Naive thymus-derived CD8-positive, alpha-beta T cell (primary cell): ENCODE measurements around the gene NCCRP1. TPM values are rescaled to one million over a fixed set of nuclear protein-coding genes. Genes with fewer than 3 reads are reported as not detected.

Source experiments
- ATAC-seq, 2 donors: fragments of 150-1000 bp; cut with Tn5 transposase in 1 of 2; sonication (Bioruptor Pico), chemical (Tn5 transposase) in 1 of 2; 1 replicate in 1 of 2; 2 replicates in 1 of 2; pipeline ENCODE4 v1.10.0; 2021; ENCODE audit warnings: mild to moderate bottlenecking in 2 of 2, moderate library complexity in 2 of 2
- POLR2A ChIA-PET: fragments of 350-600 bp; sonication (Branson Sonifier 250); formaldehyde crosslinking; loops from one replicate; lab custom pipeline; 2021; ENCODE audit warnings: antibody characterized with exemption; lab: Charles Lee
- DNase-seq, 10 donors: peaks; one replicate each; pipeline versions ENCODE4 v3.0.0 to v3.0.0-alpha.2; 2020 to 2022
- H3K27ac Mint-ChIP-seq, 10 donors: one replicate each; pipeline ENCODE4 v1.8.0; 2020 to 2022; ENCODE audit warnings: mild to moderate bottlenecking in 10 of 10, mixed read lengths in 10 of 10, moderate library complexity in 4 of 10, inconsistent platforms in 1 of 10
- H3K27me3 Mint-ChIP-seq, 5 donors: one replicate each; pipeline ENCODE4 v1.8.0; 2021 to 2022; ENCODE audit warnings: mixed read lengths in 5 of 5
- H3K36me3 Mint-ChIP-seq, 3 donors: one replicate each; pipeline ENCODE4 v1.8.0; 2020 to 2022; ENCODE audit warnings: mixed read lengths in 3 of 3, mild to moderate bottlenecking in 2 of 3, inconsistent platforms in 1 of 3
- H3K4me1 Mint-ChIP-seq, 4 donors: one replicate each; pipeline ENCODE4 v1.8.0; 2021 to 2022; ENCODE audit warnings: mixed read lengths in 4 of 4
- H3K4me3 Mint-ChIP-seq, 10 donors: one replicate each; pipeline ENCODE4 v1.8.0; 2020 to 2022; ENCODE audit warnings: mild to moderate bottlenecking in 10 of 10, mixed read lengths in 10 of 10, moderate library complexity in 6 of 10, inconsistent platforms in 1 of 10
- H3K9me3 Mint-ChIP-seq, 9 donors: one replicate each; pipeline ENCODE4 v1.8.0; 2020 to 2022; ENCODE audit warnings: mixed read lengths in 9 of 9, mild to moderate bottlenecking in 3 of 9, inconsistent platforms in 1 of 9, moderate library complexity in 1 of 9
- polyA plus RNA-seq, 3 donors: library from polyadenylated mRNA; unstranded; fragments of 300-500 nt; fragmentation: Illumina TruSeq; gene quantifications; one replicate each; pipeline ENCODE4 v1.2.3, GENCODE V29; 2021
- total RNA-seq, 8 experiments: library from RNA in 2 of 8; stranded (reverse) in 2 of 8; gene quantifications; one replicate each; pipeline ENCODE4 v1.2.3 and lab custom pipeline; 2021 to 2026

The NCCRP1 gene
- total and polyA plus RNA-seq, 5 experiments from 2014 or later = not detected

DNA sequence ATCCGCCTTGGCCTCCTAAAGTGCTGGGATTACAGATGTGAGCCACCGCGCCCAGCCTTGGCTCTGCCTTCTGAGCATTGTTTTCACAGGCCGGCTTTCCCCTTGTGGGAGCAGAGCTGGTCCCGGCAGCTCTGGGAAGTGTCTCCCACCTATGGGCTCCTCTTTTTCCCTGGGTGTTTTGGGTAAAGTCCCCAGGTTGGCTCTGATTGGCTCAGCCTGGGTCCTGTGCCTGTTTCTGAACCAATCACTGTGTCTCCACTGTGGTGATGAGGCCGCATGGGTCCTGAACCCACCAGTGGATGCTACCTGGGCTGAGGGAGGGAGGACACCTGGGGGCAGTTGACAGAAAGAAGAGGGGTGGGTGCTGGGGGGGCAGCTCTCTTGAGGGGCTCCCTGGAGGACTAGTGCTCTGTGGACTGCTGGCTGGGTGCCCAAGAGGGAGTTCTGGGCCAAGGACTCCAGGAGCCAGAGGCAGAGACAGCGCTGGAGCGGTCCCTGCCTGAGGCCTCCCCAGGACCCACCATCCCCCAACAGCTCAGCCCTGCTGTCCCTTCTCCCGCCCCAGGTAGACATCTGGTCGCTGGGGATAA lies 19.6 kb upstream of the NCCRP1 start:
- DNase-seq (no peak), ATAC-seq (no peak)
- POLR2A ChIA-PET = no interaction called here
- Mint-ChIP-seq H3K27me3 (no peaks in the 10 kb centered on the region), H3K4me3 (no peak overlapping the region), H3K4me1 (no peaks in the 10 kb centered on the region), H3K27ac (no peak overlapping the region), H3K36me3 (peaks cover 0 to 22% (median 0%) of the 10 kb centered on the region in 3 donors), H3K9me3 (no peaks in the 10 kb centered on the region)

DNA sequence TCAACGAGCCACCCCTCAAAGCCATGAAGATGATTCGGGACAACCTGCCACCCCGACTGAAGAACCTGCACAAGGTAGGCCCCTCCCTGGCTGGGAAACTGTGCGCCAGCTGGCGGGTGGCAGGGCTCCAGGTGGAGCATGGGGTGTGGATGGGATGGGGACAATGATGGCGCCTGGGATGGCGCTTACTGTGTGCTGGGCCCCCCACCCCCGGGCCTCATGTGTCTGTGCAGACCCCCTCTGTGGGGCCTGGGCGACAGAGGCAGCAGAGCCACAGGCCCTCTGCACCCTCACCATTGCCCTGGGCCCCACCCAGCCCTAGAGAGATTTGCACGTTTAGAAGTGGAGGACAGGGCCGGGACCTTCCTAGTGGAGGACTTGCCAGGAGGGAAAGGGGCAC lies 19.0 kb upstream of the NCCRP1 start:
- peaks cover 0 to 22% (median 0%) of the 10 kb centered on the region in 3 donors for H3K36me3 Mint-ChIP-seq
- DNase-seq = no peak
- no peaks in the 10 kb centered on the region for H3K9me3 Mint-ChIP-seq
- POLR2A ChIA-PET = no interaction called here
- H3K27me3 Mint-ChIP-seq = no peaks in the 10 kb centered on the region
- no peak for ATAC-seq
- H3K27ac Mint-ChIP-seq = peak overlapping the region in 1 of 10 donors; percentile 33
- H3K4me1 Mint-ChIP-seq = no peaks in the 10 kb centered on the region
- no peak overlapping the region for H3K4me3 Mint-ChIP-seq

DNA sequence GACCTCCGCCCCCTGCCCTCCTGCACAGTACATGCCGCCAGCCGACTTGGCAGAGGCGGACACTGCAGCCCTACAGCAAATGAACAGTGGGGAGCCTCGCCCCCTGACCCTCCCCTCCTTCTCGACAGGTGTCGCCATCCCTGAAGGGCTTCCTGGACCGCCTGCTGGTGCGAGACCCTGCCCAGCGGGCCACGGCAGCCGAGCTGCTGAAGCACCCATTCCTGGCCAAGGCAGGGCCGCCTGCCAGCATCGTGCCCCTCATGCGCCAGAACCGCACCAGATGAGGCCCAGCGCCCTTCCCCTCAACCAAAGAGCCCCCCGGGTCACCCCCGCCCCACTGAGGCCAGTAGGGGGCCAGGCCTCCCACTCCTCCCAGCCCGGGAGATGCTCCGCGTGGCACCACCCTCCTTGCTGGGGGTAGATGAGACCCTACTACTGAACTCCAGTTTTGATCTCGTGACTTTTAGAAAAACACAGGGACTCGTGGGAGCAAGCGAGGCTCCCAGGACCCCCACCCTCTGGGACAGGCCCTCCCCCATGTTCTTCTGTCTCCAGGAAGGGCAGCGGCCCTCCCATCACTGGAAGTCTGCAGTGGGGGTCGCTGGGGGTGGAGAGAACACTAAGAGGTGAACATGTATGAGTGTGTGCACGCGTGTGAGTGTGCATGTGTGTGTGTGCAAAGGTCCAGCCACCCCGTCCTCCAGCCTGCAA lies 18.3 kb upstream of the NCCRP1 start:
- ATAC-seq (no peak), DNase-seq (no peak)
- H3K36me3 Mint-ChIP-seq = peaks cover 0 to 22% (median 0%) of the 10 kb centered on the region in 3 donors
- H3K4me1 Mint-ChIP-seq = no peaks in the 10 kb centered on the region
- no peak overlapping the region for H3K4me3 Mint-ChIP-seq
- H3K27me3 Mint-ChIP-seq = no peaks in the 10 kb centered on the region
- H3K27ac Mint-ChIP-seq = no peak overlapping the region
- POLR2A ChIA-PET = no interaction called here
- no peaks in the 10 kb centered on the region for H3K9me3 Mint-ChIP-seq

DNA sequence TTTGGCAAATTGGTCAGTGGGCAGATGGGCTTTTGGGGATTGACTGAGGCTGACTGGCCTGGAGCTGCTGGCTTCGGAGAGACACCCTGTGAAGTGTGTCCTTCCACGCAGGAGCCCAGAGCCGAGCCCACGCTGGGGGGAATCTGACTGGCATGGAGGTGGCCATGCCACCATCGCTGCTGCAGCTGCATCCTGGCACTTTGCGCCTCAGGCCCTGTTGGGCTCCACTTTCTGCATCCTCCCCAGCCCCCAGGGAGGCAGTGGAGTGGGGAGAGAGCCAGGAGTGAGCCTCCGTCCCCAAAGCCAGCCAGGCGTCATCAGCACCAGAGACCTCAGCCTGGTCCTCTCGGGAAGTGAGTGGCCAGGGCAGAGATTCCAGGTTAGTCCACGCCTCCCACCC lies 17.0 kb upstream of the NCCRP1 start:
- H3K27me3 Mint-ChIP-seq = no peaks in the 10 kb centered on the region
- H3K4me3 Mint-ChIP-seq = no peak overlapping the region
- ATAC-seq (no peak), DNase-seq (no peak)
- POLR2A ChIA-PET = no interaction called here
- H3K36me3 Mint-ChIP-seq = peaks cover 0 to 22% (median 0%) of the 10 kb centered on the region in 3 donors
- H3K9me3 Mint-ChIP-seq = no peaks in the 10 kb centered on the region
- H3K27ac Mint-ChIP-seq = no peak overlapping the region
- H3K4me1 Mint-ChIP-seq = no peaks in the 10 kb centered on the region

DNA sequence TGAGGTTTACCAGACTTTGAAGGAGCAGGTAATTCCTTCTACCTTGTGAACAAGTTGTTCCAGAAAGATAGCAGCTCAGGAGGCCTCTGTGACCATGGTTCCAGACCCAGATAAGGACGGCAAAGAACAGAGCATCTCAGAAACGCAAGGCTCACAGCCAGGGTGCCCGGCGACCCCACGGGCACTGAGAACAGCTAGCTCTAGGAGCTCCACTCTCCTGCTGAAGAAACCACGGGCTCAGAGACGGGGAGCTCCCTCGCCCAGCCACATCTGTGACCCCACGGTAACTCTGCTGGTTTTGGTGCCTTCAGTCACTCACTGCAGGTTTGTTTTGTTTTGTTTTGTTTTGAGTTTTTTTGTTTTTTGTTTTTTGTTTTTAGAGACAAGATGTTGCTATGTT lies 16.0 kb upstream of the NCCRP1 start:
- POLR2A ChIA-PET = no interaction called here
- Mint-ChIP-seq H3K4me3 (no peak overlapping the region), H3K27ac (peak overlapping the region in 1 of 10 donors; percentile 40), H3K36me3 (peaks cover 0 to 20% (median 0%) of the 10 kb centered on the region in 3 donors), H3K27me3 (no peaks in the 10 kb centered on the region), H3K9me3 (no peaks in the 10 kb centered on the region), H3K4me1 (no peaks in the 10 kb centered on the region)
- DNase-seq (no peak), ATAC-seq (no peak)

DNA sequence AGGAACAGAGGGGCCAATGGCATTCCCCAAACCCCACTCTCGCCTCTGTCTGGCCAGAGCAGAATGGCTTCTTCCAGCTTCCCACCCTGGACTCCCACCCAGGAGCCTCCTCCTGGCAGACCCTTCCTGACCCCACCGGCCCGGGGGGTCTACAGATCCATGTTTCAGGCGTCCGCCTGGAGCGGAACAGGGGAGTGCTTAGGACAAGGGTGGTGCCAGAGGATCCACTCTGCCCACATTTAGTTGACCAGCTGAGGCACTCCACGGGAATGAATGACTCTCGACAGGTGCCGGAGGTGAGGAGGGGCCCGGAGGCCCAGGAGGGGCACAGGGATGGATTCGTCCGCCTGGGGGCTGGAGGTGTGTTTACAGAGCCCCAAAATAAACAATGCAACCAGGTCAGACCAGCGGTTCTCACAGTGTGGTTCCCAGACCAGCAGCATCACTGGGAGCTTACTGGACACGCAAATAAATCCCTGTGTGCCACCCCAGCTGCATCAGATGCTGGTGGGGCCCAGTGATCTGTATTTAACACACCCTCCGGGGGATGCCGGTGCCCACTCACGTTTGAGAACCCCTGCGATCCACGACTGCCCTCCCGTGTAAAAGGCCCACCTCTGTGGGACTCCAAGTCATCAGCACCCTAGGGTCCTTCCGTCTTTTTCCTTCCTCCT lies 15.1 kb upstream of the NCCRP1 start:
- Mint-ChIP-seq H3K27ac (peak overlapping the region in 1 of 10 donors; percentile 18), H3K36me3 (peaks cover 0 to 18% (median 0%) of the 10 kb centered on the region in 3 donors)

DNA sequence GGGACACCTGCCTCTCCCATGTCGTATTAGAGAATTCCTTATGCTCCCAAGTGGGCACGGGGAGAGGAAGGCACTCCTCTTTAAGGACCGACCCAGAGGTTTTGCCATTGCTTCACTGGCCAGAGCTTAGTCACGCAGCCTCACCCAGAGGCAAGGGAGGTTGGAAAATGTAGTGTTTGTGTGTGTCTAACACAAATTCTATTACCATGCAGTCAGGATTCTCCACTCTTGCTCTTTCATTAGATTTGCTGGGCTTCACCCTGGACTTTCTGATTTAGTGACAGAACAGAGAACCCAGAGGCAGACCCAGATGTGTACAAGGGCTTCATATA lies 14.6 kb upstream of the NCCRP1 start:
- POLR2A ChIA-PET = interaction anchor here (0.9 kb wide), 1 partner anchor 310 kb away, joined by 3 read pairs; no protein-coding TSS in a partner anchor
- ATAC-seq (no peak), DNase-seq (no peak)
- Mint-ChIP-seq H3K9me3 (no peaks in the 10 kb centered on the region), H3K4me1 (peaks cover 0 to under 1% (median 0%) of the 10 kb centered on the region in 4 donors), H3K4me3 (no peak overlapping the region), H3K36me3 (peaks cover 0 to 13% (median 0%) of the 10 kb centered on the region in 3 donors), H3K27ac (no peak overlapping the region), H3K27me3 (peaks cover 0 to 2% (median under 1%) of the 10 kb centered on the region in 5 donors)

More for the DNA sequence above, 15.1 kb upstream of the NCCRP1 start:
- DNase-seq = no peak
- H3K4me1 Mint-ChIP-seq = no peaks in the 10 kb centered on the region
- ATAC-seq = no peak
- no peaks in the 10 kb centered on the region for H3K9me3 Mint-ChIP-seq
- POLR2A ChIA-PET = interaction anchor here (0.9 kb wide), 1 partner anchor 311 kb away, joined by 3 read pairs; no protein-coding TSS in a partner anchor
- no peak overlapping the region for H3K4me3 Mint-ChIP-seq
- H3K27me3 Mint-ChIP-seq = no peaks in the 10 kb centered on the region

DNA sequence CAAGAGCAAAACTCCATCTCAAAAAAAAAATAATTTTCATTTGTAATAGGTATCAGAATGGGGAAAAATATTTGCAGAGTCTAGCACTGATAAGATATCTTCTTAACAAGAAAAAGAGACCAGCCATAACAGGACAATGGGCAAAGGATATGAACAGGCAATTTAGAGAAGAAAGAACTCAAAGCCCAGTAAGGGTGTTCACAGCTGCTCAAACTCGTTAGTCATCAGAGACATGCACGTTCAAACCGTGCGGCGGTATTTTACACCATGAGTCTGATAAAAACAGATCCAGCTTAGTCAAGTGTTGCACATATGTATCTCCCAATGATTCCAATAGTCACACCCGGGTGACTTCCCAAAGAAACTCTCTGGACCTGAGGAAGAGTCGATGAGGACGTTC lies 13.7 kb upstream of the NCCRP1 start:
- Mint-ChIP-seq H3K27ac (peak overlapping the region in 1 of 10 donors; percentile 47), H3K36me3 (peaks cover 0 to 10% (median 0%) of the 10 kb centered on the region in 3 donors), H3K4me3 (no peak overlapping the region), H3K9me3 (no peaks in the 10 kb centered on the region), H3K27me3 (peaks cover 0 to 4% (median 4%) of the 10 kb centered on the region in 5 donors), H3K4me1 (peaks cover 0 to 2% (median 0%) of the 10 kb centered on the region in 4 donors)
- POLR2A ChIA-PET = no interaction called here
- DNase-seq (no peak), ATAC-seq (no peak)

DNA sequence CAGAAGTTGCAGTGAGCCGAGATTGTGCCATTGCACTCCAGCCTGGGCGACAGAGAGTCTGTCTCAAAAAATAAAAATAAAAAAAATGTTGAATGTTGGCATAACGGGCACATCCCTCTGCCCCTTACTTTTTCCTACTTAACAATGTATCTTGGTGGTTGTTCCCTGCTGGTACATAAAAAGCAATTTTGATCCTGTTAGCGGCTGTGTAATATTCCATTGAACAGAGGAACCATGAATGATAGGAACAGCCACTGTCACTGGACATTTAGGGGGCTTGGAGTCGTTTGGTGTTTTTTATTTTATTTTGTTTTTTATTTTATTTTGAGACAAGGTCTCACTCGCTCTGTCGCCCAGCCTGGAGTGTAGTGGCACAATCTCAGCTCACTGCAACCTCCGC lies 10.4 kb upstream of the NCCRP1 start:
- Mint-ChIP-seq H3K36me3 (no peaks in the 10 kb centered on the region), H3K9me3 (no peaks in the 10 kb centered on the region), H3K4me1 (peaks cover 0 to 2% (median 0%) of the 10 kb centered on the region in 4 donors), H3K4me3 (no peak overlapping the region), H3K27ac (no peak overlapping the region), H3K27me3 (peaks cover 6 to 23% (median 11%) of the 10 kb centered on the region in 5 donors)
- no peak for ATAC-seq
- POLR2A ChIA-PET = no interaction called here
- no peak for DNase-seq

DNA sequence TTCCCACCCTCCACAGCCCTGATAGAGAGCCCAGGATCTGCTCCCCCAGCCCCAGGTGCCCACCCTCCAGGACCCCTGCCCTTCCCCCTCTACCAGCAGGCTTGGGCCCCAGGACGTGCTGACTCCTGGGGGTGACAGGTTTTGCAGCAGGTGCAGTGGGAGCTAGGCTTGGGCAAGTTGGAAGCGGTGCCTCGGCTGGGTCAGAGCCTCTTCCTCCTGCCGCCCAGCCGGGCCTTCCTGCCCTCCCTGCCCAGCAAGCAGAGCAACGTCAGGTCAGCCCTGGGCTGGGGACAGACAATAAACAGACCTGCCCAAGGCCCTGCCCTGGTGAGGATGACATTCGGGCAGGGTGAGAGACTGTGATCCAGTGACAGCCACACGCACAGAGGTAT lies 9.2 kb upstream of the NCCRP1 start:
- no peaks in the 10 kb centered on the region for H3K36me3 Mint-ChIP-seq
- POLR2A ChIA-PET = no interaction called here
- ATAC-seq (no peak), DNase-seq (no peak)
- H3K9me3 Mint-ChIP-seq = no peaks in the 10 kb centered on the region
- H3K27ac Mint-ChIP-seq = no peak overlapping the region
- peaks cover 0 to 2% (median 0%) of the 10 kb centered on the region in 4 donors for H3K4me1 Mint-ChIP-seq
- no peak overlapping the region for H3K4me3 Mint-ChIP-seq
- H3K27me3 Mint-ChIP-seq = peaks cover 6 to 25% (median 11%) of the 10 kb centered on the region in 5 donors

DNA sequence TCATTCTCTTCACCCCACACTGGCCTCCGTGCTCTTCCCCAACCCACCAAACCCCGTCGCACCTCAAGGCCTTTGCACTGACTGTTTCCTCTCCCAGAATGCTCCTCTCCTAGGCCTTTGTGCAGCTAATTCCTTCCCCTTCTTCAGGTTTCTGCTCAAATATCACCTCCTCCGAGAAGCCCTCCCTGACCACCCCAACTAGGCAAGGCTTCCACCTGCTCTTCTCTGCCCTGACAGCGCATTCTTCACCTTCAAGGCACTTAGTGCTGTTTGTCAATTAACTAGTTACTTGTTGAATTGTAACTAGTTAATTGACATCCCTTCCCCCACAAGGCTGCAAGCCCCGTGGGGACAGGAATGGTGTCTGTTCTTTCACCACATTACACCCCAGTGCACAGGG lies 7.8 kb upstream of the NCCRP1 start:
- no peak for ATAC-seq
- peaks cover 0 to 2% (median 0%) of the 10 kb centered on the region in 4 donors for H3K4me1 Mint-ChIP-seq
- H3K27ac Mint-ChIP-seq = peak overlapping the region in 1 of 10 donors; percentile 49
- peaks cover 9 to 40% (median 15%) of the 10 kb centered on the region in 5 donors for H3K27me3 Mint-ChIP-seq
- no peak for DNase-seq
- H3K9me3 Mint-ChIP-seq = no peaks in the 10 kb centered on the region
- no peak overlapping the region for H3K4me3 Mint-ChIP-seq
- POLR2A ChIA-PET = no interaction called here
- H3K36me3 Mint-ChIP-seq = no peaks in the 10 kb centered on the region

DNA sequence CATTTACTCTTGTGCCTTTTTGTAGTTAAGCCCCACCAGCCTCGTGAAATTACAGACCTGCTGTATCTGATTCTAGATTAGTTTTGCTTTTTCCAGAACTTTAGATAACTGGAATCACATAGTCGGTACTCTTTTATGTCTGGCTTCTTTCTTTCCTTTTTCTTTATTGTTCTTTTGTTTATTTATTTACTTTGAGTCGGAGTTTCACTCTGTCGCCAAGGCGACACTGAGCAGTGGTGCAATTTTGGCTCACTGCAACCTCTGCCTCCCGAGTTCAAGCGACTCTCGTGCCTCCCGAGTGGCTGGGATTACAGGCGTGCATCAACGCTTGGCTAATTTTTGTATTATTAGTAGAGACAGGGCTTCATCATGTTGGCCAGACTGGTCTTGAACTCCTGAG lies 6.0 kb upstream of the NCCRP1 start:
- DNase-seq = no peak
- H3K4me3 Mint-ChIP-seq = no peak overlapping the region
- POLR2A ChIA-PET = no interaction called here
- no peak overlapping the region for H3K27ac Mint-ChIP-seq
- ATAC-seq = no peak
- H3K36me3 Mint-ChIP-seq = no peaks in the 10 kb centered on the region
- H3K9me3 Mint-ChIP-seq = no peaks in the 10 kb centered on the region
- peaks cover 15 to 54% (median 21%) of the 10 kb centered on the region in 5 donors for H3K27me3 Mint-ChIP-seq
- H3K4me1 Mint-ChIP-seq = peaks cover 7 to 10% (median 9%) of the 10 kb centered on the region in 4 donors

DNA sequence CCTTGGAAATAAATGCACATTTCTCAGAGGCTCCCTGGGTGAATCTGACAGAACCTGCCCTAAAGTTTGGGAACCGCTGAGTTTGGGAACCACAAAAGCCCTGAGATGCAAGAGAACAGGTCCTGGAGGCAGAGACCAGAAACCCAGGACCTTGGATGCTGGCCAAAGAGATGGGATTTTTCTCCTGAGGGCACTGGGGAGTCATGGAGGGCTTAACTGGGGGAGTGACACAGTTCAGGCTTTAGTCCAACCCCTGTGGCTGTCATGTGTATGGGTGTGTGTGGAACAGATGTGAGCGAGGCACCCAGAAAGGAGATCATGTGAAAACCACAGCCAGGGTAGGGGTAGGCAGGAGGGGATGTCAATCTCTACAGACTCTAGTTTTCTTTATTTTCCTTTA lies 3.9 kb upstream of the NCCRP1 start:
- peaks cover 11 to 29% (median 22%) of the 10 kb centered on the region in 4 donors for H3K4me1 Mint-ChIP-seq
- no peaks in the 10 kb centered on the region for H3K9me3 Mint-ChIP-seq
- H3K4me3 Mint-ChIP-seq = no peak overlapping the region
- no peaks in the 10 kb centered on the region for H3K36me3 Mint-ChIP-seq
- no peak for DNase-seq
- ATAC-seq = no peak
- H3K27ac Mint-ChIP-seq = no peak overlapping the region
- H3K27me3 Mint-ChIP-seq = peaks cover 17 to 74% (median 26%) of the 10 kb centered on the region in 5 donors
- POLR2A ChIA-PET = no interaction called here
